ENCODE data around the gene WIPF1.

WIPF1 gene

DNA sequence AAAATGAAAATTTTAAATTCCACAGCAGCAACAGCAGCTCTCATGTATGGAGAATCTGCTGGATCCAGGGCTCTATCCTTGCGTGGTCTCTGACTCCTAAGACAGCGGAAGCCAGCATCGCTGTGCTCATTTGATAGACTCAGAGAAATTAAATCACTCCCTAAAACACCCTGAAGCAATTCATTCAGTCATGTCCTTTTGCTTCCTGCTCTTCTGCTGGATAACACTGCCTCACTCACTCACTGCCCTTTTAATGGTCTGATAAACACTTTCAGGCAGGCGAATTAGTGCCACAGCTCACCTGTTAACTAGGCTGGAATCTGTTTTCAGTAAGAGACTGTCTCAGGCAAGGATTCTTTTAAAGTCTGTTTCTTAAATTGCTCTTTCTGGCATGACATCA lies 10.0 kb downstream of the WIPF1 start:
- Histone ChIP-seq H4K20me1 (ENCODE audit: insufficient read depth, low read length, poor library complexity, severe bottlenecking) (peaks cover 55% of the 10 kb centered on the region), H3K4me2 (ENCODE audit: low read depth, low read length, poor library complexity, severe bottlenecking) (no peak overlapping the region)

DNA sequence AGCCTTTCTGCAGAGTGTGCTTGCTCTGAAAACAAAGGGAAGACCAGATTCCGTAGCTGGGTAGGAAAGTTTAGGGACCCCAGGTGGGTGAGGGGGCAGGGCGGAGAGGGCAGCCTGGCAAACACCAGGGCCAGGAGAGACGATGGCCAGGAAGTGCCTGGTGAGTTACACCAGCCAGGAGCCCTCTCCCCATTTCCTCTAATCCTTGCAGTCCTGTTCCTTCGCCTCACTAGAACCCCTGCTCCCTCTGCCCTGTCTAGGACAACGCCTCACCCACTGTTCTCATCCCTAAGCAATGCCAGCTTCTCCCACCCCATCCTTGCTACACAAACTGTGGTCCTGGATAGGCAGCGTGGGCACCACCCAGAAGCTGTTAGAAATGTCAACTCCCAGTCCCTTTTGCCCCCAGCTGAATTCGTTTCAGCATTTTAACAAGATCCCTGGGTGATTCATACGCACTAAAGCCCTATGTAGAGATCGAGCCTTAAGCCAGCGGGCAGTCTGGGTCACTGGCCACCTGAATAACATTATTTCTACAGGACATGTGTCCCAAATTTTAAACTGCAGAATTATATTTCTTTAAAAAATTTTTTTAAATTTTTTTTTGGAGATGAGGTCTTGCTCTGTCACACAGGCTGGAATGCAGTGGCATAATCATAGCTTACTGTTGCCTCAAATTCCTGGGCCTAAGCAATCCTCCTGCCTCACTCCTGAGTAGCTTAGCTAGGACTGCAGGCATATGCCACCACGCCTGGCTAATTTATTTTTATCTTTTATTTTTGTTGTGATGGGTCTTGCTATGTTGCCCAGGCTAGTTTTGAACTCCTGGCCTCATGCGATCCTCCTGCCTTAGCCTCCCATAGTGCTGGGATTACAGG lies 10.9 kb downstream of the WIPF1 start:
- Histone ChIP-seq H3K4me2 (ENCODE audit: low read depth, low read length, poor library complexity, severe bottlenecking) (no peak overlapping the region), H3F3A (ENCODE audit: low read depth) (no peaks in the 10 kb centered on the region), H3K9ac (ENCODE audit: low read depth, low read length, poor library complexity, severe bottlenecking) (no peak overlapping the region), H3K4me1 (ENCODE audit: insufficient read depth, low read length, poor library complexity, severe bottlenecking) (peaks cover 50% of the 10 kb centered on the region), H3K79me2 (ENCODE audit: insufficient read depth, low read length) (peaks cover 97% of the 10 kb centered on the region), H3K4me3 (ENCODE audit: low read length, poor library complexity, severe bottlenecking) (no peak overlapping the region), H4K20me1 (ENCODE audit: insufficient read depth, low read length, poor library complexity, severe bottlenecking) (peaks cover 64% of the 10 kb centered on the region), H2AFZ (ENCODE audit: low read length) (no peak overlapping the region), H3K27me3 (ENCODE audit: insufficient read depth, low read length, poor library complexity, severe bottlenecking) (no peaks in the 10 kb centered on the region), H3K9me2 (replicated peaks; ENCODE audit: low read depth, low read length) (no peaks in the 10 kb centered on the region), H3K9me3 (ENCODE audit: insufficient read depth, low read depth, low read length) (no peaks in the 10 kb centered on the region), H3K36me3 (ENCODE audit: insufficient read depth, low read length) (peaks cover 47% of the 10 kb centered on the region)
- TF ChIP-seq EZH2phosphoT487 (IDR thresholded peaks at IDR 0.05; ENCODE audit: borderline replicate concordance), result no peak
- TF ChIP-seq, protein P1, sequence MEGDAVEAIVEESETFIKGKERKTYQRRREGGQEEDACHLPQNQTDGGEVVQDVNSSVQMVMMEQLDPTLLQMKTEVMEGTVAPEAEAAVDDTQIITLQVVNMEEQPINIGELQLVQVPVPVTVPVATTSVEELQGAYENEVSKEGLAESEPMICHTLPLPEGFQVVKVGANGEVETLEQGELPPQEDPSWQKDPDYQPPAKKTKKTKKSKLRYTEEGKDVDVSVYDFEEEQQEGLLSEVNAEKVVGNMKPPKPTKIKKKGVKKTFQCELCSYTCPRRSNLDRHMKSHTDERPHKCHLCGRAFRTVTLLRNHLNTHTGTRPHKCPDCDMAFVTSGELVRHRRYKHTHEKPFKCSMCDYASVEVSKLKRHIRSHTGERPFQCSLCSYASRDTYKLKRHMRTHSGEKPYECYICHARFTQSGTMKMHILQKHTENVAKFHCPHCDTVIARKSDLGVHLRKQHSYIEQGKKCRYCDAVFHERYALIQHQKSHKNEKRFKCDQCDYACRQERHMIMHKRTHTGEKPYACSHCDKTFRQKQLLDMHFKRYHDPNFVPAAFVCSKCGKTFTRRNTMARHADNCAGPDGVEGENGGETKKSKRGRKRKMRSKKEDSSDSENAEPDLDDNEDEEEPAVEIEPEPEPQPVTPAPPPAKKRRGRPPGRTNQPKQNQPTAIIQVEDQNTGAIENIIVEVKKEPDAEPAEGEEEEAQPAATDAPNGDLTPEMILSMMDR (conservative IDR thresholded peaks at IDR 0.05; ENCODE audit: low read length), result no peak

More for the DNA sequence above, 10.0 kb downstream of the WIPF1 start:
- Histone ChIP-seq H3F3A (ENCODE audit: low read depth) (no peaks in the 10 kb centered on the region), H3K79me2 (ENCODE audit: insufficient read depth, low read length) (peaks cover 96% of the 10 kb centered on the region), H3K4me3 (ENCODE audit: low read length, poor library complexity, severe bottlenecking) (no peak overlapping the region), H2AFZ (ENCODE audit: low read length) (no peak overlapping the region), H3K4me1 (ENCODE audit: insufficient read depth, low read length, poor library complexity, severe bottlenecking) (peaks cover 57% of the 10 kb centered on the region), H3K9ac (ENCODE audit: low read depth, low read length, poor library complexity, severe bottlenecking) (peak overlapping the region; percentile 40), H3K9me3 (ENCODE audit: insufficient read depth, low read depth, low read length) (no peaks in the 10 kb centered on the region), H3K27me3 (ENCODE audit: insufficient read depth, low read length, poor library complexity, severe bottlenecking) (no peaks in the 10 kb centered on the region), H3K9me2 (replicated peaks; ENCODE audit: low read depth, low read length) (no peaks in the 10 kb centered on the region), H3K36me3 (ENCODE audit: insufficient read depth, low read length) (peaks cover 38% of the 10 kb centered on the region)
- no peak for TF ChIP-seq EZH2phosphoT487 (IDR thresholded peaks at IDR 0.05; ENCODE audit: borderline replicate concordance)
- TF ChIP-seq, protein P1 (conservative IDR thresholded peaks at IDR 0.05; ENCODE audit: low read length), result no peak

DNA sequence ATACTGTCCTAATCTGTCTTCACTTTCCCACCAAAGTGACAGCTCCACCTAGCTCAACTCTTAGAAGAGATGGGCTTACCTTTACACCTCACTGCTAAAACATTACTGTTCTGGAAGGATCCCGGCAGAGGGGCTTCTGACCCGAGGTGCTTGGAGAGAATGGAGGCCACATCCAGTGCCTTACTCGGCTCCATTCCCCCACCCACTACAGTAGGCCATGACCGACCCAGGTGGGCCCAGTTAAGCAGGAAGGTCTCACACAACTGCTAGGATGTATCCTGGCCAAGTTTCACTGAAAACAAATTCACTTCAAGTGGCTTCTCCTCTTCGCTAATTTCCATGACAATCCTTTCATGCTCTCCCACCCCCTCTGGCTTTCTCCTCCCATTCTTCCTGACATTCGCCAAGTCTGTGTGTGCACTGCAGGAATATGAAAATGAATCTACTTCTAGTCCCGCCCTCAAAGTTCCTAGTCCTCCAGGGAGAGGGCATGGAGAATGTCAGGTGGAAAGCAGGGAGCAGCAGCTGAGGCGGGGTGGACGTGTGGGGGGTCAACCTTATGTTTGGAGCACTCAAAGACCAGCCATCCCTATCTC lies 11.8 kb downstream of the WIPF1 start:
- no peaks in the 10 kb centered on the region for H3K9me3 ChIP-seq (ENCODE audit: insufficient read depth, low read depth, low read length)
- peaks cover 56% of the 10 kb centered on the region for H3K36me3 ChIP-seq (ENCODE audit: insufficient read depth, low read length)
- no peak overlapping the region for H3K4me2 ChIP-seq (ENCODE audit: low read depth, low read length, poor library complexity, severe bottlenecking)
- no peaks in the 10 kb centered on the region for H3F3A ChIP-seq (ENCODE audit: low read depth)
- H3K4me1 ChIP-seq (ENCODE audit: insufficient read depth, low read length, poor library complexity, severe bottlenecking), result peaks cover 41% of the 10 kb centered on the region
- H3K9ac ChIP-seq (ENCODE audit: low read depth, low read length, poor library complexity, severe bottlenecking), result no peak overlapping the region
- H2AFZ ChIP-seq (ENCODE audit: low read length), result no peak overlapping the region
- no peaks in the 10 kb centered on the region for H3K9me2 ChIP-seq (replicated peaks; ENCODE audit: low read depth, low read length)
- H3K79me2 ChIP-seq (ENCODE audit: insufficient read depth, low read length), result peaks cover 92% of the 10 kb centered on the region
- peaks cover 69% of the 10 kb centered on the region for H4K20me1 ChIP-seq (ENCODE audit: insufficient read depth, low read length, poor library complexity, severe bottlenecking)
- H3K27me3 ChIP-seq (ENCODE audit: insufficient read depth, low read length, poor library complexity, severe bottlenecking), result no peaks in the 10 kb centered on the region
- H3K4me3 ChIP-seq (ENCODE audit: low read length, poor library complexity, severe bottlenecking), result no peak overlapping the region
- no peak for TF ChIP-seq EZH2phosphoT487 (IDR thresholded peaks at IDR 0.05; ENCODE audit: borderline replicate concordance)
- TF ChIP-seq, protein P1 (conservative IDR thresholded peaks at IDR 0.05; ENCODE audit: low read length), result no peak
